ENCODE results near the gene RAD51B. TPM values are rescaled to one million over a fixed set of nuclear protein-coding genes. Genes with fewer than 3 reads are reported as not detected.
"Not testable (repeated sequence)": the region's sequence is repeated elsewhere in the genome, so short reads cannot be mapped to it uniquely, and the experiment has no call there.

Gene RAD51B
- total RNA-seq, 2 experiments from 2014 or later = 43.6 to 50.7 TPM

DNA sequence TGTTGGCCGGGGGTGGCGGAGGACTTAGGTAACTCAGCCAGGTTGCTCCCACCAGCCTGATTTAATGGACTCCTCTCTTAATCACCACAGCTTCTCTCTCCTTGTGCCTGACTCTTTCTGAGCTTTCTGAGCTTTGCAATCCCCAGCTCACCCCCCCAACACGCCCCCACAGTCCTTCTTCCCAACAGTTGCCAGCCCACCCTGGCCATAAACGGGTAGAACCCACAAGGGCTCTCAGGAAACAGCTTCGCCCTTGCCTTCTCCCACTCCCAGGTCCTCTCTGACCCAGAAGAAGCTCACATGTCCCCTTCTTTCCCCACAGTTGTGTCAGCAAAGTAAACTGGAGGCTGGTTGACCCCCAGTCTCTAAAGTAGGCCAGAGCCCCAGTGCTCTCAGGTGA is 940.4 kb downstream of the RAD51B start:
- Mint-ChIP-seq H3K4me3 (no peak overlapping the region), H3K9me3 (no peaks in the 10 kb centered on the region), H3K27me3 (peaks cover 8% of the 10 kb centered on the region), H3K4me1 (peaks cover 18% of the 10 kb centered on the region), H3K27ac (no peak overlapping the region), H3K36me3 (no peaks in the 10 kb centered on the region)
- POLR2A ChIA-PET = no interaction called here
- ATAC-seq (ENCODE audit: low read depth) (no peak), DNase-seq (no peak)

DNA sequence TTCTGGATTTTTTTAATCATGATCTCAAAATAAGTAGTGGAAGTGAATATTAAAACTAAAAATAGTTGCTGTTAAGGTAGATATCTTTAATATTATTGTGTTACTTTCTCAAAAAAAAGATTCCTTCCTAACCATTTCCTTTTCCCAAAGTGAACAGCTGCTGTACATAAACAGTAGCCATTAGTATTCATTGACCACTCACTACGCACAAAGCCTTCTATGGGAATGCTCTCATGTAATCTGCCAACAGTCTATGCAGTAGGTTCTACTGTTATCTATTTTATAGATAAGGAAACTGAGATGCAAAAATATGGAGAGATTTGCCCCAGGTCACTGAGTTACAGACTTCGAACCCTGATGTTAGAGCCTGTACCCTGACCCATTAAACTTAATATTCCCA is 941.2 kb downstream of the RAD51B start:
- H3K4me1 Mint-ChIP-seq = peaks cover 24% of the 10 kb centered on the region
- H3K27me3 Mint-ChIP-seq = peaks cover 8% of the 10 kb centered on the region
- POLR2A ChIA-PET = no interaction called here
- ATAC-seq (ENCODE audit: low read depth) (no peak), DNase-seq (no peak)
- H3K4me3 Mint-ChIP-seq = no peak overlapping the region
- no peaks in the 10 kb centered on the region for H3K36me3 Mint-ChIP-seq
- no peaks in the 10 kb centered on the region for H3K9me3 Mint-ChIP-seq
- no peak overlapping the region for H3K27ac Mint-ChIP-seq

DNA sequence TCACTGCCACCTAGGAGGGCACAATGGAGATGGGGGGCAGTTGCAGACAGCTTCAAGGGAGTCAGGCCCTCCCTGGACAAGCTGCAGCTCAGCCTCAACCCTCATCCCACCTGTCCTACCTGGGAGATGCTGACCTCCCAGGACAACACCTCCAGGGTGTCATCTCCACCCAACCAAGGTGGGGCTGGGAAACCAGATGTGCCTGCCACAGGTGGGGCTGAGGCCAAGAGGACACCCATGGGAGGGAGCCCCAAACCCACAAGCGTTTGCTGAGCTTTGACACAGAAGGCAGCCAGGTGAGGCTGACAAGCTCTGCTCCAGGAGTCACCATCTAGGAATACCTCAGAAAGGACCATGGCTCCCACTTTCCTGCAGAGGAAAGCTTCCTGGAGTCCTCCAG is 941.8 kb downstream of the RAD51B start:
- H3K27ac Mint-ChIP-seq = no peak overlapping the region
- POLR2A ChIA-PET = no interaction called here
- ATAC-seq (ENCODE audit: low read depth) = no peak
- peaks cover 27% of the 10 kb centered on the region for H3K4me1 Mint-ChIP-seq
- H3K4me3 Mint-ChIP-seq = no peak overlapping the region
- peaks cover 10% of the 10 kb centered on the region for H3K27me3 Mint-ChIP-seq
- H3K36me3 Mint-ChIP-seq = no peaks in the 10 kb centered on the region
- no peaks in the 10 kb centered on the region for H3K9me3 Mint-ChIP-seq
- no peak for DNase-seq

GRCh38 chr14:68762953-68763764 is 943.6 kb downstream of the RAD51B start:
- H3K9me3 Mint-ChIP-seq = no peaks in the 10 kb centered on the region
- peaks cover 10% of the 10 kb centered on the region for H3K27me3 Mint-ChIP-seq
- H3K36me3 Mint-ChIP-seq = no peaks in the 10 kb centered on the region
- peaks cover 21% of the 10 kb centered on the region for H3K4me1 Mint-ChIP-seq
- H3K27ac Mint-ChIP-seq = no peak overlapping the region
- no peak overlapping the region for H3K4me3 Mint-ChIP-seq
- POLR2A ChIA-PET = interaction anchor here (0.7 kb wide), 1 partner anchor 16 kb away, joined by 3 read pairs; no protein-coding TSS in a partner anchor
- ATAC-seq (ENCODE audit: low read depth) = no peak
- no peak for DNase-seq

DNA sequence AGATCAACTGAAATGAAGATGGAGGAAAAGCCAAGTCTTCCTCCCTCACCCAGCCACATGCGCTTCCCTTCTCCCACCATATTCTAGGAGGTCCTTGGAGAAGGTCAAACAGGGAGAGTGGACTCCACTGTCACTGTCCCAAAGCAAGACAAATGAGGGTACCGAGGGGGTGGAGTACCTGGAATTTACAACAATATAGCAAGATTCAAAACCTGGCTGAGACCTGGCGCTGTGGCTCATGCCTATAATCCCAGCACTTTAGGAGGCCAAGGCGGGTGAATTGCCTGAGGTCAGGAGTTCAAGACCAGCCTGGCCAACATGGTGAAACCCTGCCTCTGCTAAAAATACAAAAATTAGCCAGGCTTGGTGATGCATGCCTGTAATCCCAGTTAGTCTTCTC is 944.3 kb downstream of the RAD51B start:
- ATAC-seq (ENCODE audit: low read depth); H3K9me3 Mint-ChIP-seq; H3K27ac Mint-ChIP-seq; H3K4me3 Mint-ChIP-seq; H3K36me3 Mint-ChIP-seq; DNase-seq; POLR2A ChIA-PET: not testable (repeated sequence)
- Mint-ChIP-seq H3K4me1 (peaks cover 19% of the 10 kb centered on the region), H3K27me3 (peaks cover 10% of the 10 kb centered on the region)

GRCh38 chr14:68766299-68767247 is 947.0 kb downstream of the RAD51B start:
- H3K4me1 Mint-ChIP-seq = peaks cover 29% of the 10 kb centered on the region
- no peaks in the 10 kb centered on the region for H3K9me3 Mint-ChIP-seq
- no peak overlapping the region for H3K4me3 Mint-ChIP-seq
- no peak for ATAC-seq (ENCODE audit: low read depth)
- DNase-seq = no peak
- H3K27ac Mint-ChIP-seq = no peak overlapping the region
- peaks cover 7% of the 10 kb centered on the region for H3K27me3 Mint-ChIP-seq
- H3K36me3 Mint-ChIP-seq = no peaks in the 10 kb centered on the region
- POLR2A ChIA-PET = interaction anchor here (0.7 kb wide), 1 partner anchor 14 kb away, joined by 5 read pairs; no protein-coding TSS in a partner anchor

DNA sequence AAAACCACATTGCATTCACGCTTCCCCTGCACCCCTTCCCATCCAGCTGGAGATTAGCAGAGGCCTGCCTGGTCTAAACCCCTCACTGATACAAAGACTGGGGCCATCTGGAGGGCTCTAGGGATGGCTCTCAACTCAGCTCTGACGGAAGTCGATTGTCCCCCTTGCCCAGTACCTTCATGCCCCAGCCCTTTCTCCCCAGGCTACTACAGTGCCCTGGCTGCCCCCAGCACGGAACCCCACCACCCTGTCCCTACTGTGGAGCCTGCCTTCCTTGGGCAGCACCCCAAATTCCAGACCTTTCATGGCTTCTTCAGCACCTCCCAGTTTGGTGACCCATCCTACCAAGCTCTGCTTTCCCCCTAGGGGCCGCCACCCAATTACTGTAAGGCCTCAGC is 947.7 kb downstream of the RAD51B start:
- ATAC-seq (ENCODE audit: low read depth) = no peak
- H3K4me1 Mint-ChIP-seq = peaks cover 34% of the 10 kb centered on the region
- H3K27me3 Mint-ChIP-seq = peaks cover 7% of the 10 kb centered on the region
- H3K36me3 Mint-ChIP-seq = no peaks in the 10 kb centered on the region
- H3K4me3 Mint-ChIP-seq = no peak overlapping the region
- no peaks in the 10 kb centered on the region for H3K9me3 Mint-ChIP-seq
- H3K27ac Mint-ChIP-seq = no peak overlapping the region
- DNase-seq = no peak
- POLR2A ChIA-PET = interaction anchor here (0.7 kb wide), 1 partner anchor 13 kb away, joined by 5 read pairs; no protein-coding TSS in a partner anchor

DNA sequence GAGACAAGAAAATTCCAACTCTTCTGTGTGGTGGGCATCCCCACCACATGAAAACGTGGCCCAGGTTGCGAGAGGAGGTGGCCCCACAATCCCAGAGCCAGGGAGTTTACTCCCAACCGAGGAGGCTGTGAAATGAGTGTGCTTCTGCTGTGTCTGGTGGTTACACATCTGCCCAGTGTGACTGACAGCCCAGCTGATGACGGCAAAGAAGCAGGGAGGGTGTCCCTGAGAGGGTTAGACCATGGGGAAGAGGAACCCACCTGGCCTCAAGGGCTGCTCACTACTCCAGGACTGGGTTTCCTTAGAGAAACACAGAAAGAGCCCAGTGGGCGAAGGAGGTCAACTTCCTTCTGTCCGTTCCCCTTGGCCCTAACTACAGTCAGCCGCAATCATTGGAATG is 948.7 kb downstream of the RAD51B start:
- POLR2A ChIA-PET = no interaction called here
- DNase-seq (no peak), ATAC-seq (ENCODE audit: low read depth) (no peak)
- H3K9me3 Mint-ChIP-seq = no peaks in the 10 kb centered on the region
- no peak overlapping the region for H3K4me3 Mint-ChIP-seq
- H3K27me3 Mint-ChIP-seq = peaks cover 7% of the 10 kb centered on the region
- peaks cover 39% of the 10 kb centered on the region for H3K4me1 Mint-ChIP-seq
- no peak overlapping the region for H3K27ac Mint-ChIP-seq
- peaks cover under 1% of the 10 kb centered on the region for H3K36me3 Mint-ChIP-seq

DNA sequence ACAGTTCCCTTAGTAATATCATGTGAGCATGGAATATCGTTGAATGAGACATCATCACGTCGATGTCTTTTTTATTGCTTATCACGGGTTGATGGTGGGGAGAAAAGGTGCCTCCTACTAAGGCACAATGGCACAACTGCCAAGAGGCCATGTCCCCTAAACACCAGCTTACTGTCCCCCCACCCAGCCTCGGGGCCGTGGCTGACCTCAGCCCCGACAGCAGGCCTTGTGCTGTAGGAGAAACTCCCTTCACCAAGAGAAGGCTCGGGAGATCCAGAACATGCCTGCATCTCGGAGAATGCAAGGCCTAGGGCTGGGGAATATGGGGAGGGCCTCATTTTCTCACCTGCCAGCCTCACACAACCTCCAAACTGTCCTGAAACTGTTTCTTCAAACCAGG is 950.5 kb downstream of the RAD51B start:
- POLR2A ChIA-PET = no interaction called here
- Mint-ChIP-seq H3K4me3 (no peak overlapping the region), H3K4me1 (peaks cover 37% of the 10 kb centered on the region), H3K9me3 (peaks cover 7% of the 10 kb centered on the region), H3K36me3 (peaks cover 6% of the 10 kb centered on the region), H3K27me3 (peaks cover 4% of the 10 kb centered on the region), H3K27ac (no peak overlapping the region)
- DNase-seq (no peak), ATAC-seq (ENCODE audit: low read depth) (no peak)

DNA sequence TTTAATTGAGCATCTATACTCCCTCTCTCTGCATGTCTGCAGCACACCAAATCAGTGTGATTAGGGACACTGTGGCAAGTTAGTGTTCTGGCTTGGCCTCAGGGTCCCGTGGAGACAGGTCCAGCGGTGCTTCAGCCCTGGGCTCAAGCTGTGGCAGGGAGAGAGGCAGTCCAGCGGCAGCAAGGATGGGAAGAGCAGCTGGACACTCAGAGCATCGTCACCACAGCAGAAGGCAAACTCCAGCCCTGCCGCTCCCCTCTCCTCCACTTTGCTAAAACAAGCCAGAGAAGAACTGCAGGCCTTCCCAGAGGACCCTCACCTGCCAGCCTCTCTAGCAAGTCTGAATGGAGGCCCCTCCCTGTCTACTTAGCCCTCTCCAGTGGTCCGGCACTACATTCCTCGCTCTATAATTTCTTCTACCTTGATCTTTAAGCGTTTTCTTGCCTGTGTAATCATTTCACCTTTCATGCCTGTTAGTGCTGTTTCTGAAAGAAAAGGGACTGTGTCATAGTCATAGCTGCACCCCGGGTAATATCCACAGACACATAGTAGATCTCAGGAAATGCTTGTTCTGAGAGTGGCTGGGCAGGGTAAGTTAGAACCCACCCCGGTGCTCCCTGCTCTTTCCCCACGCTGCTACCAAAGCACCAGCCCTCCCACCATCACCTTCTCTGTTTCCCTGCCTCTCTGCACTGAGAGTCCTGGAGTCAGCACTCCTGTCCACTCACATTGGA is 951.1 kb downstream of the RAD51B start:
- DNase-seq (no peak), ATAC-seq (ENCODE audit: low read depth) (no peak)
- Mint-ChIP-seq H3K9me3 (peaks cover 9% of the 10 kb centered on the region), H3K27me3 (peaks cover 4% of the 10 kb centered on the region), H3K36me3 (peaks cover 9% of the 10 kb centered on the region), H3K27ac (peak overlapping the region; percentile 84), H3K4me3 (no peak overlapping the region), H3K4me1 (peaks cover 35% of the 10 kb centered on the region)
- POLR2A ChIA-PET = interaction anchor here (1.0 to 2.5 kb wide), 4 partner anchors 10 to 85 kb away, joined by 3 to 24 read pairs (median 4); partner anchors contain the start of gene ZFP36L1

GRCh38 chr14:68771631-68772030 is 952.1 kb downstream of the RAD51B start:
- Mint-ChIP-seq H3K4me3 (peak overlapping the region; percentile 57), H3K27ac (peak overlapping the region; percentile 84), H3K27me3 (no peaks in the 10 kb centered on the region), H3K36me3 (peaks cover 12% of the 10 kb centered on the region), H3K4me1 (peaks cover 27% of the 10 kb centered on the region), H3K9me3 (peaks cover 11% of the 10 kb centered on the region)
- ATAC-seq (ENCODE audit: low read depth) = peak; percentile 83
- DNase-seq = peak; percentile 56
- POLR2A ChIA-PET = interaction anchor here (1.0 to 2.5 kb wide), 5 partner anchors 9 to 86 kb away, joined by 3 to 24 read pairs (median 4); partner anchors contain the start of gene ZFP36L1

GRCh38 chr14:68772761-68773381 is 953.3 kb downstream of the RAD51B start:
- H3K27ac Mint-ChIP-seq = peak overlapping the region; percentile 3
- DNase-seq (no peak), ATAC-seq (ENCODE audit: low read depth) (no peak)
- peaks cover 11% of the 10 kb centered on the region for H3K9me3 Mint-ChIP-seq
- H3K27me3 Mint-ChIP-seq = no peaks in the 10 kb centered on the region
- peaks cover 12% of the 10 kb centered on the region for H3K36me3 Mint-ChIP-seq
- H3K4me3 Mint-ChIP-seq = no peak overlapping the region
- POLR2A ChIA-PET = interaction anchor here (0.9 to 2.5 kb wide), 4 partner anchors 8 to 42 kb away, joined by 3 to 24 read pairs (median 4); no protein-coding TSS in a partner anchor
- H3K4me1 Mint-ChIP-seq = peaks cover 24% of the 10 kb centered on the region
